Mesenteric fat pad (tissue), 1 donor: ENCODE data around the gene VEGFD. TPM values are rescaled to one million over a fixed set of nuclear protein-coding genes. Genes with fewer than 3 reads are reported as not detected.

Source experiments
- DNase-seq: peaks from one replicate; pipeline ENCODE4 v3.0.0-alpha.2; 2020; ENCODE audit warnings: low spot score
- total RNA-seq: library from RNA; stranded (reverse); fragmentation: NEBNext Ultra II Directional; extraction: Animal tissue kit (Norgen Biotek cat#: 25700); gene quantifications from one replicate; pipeline ENCODE4 v1.2.1, GENCODE V29; 2021
- donor health status: DM: yes; HTN: yes; CAD: no.

The VEGFD gene
- total RNA-seq, 1 donor from 2014 or later = 8.2 TPM

DNA sequence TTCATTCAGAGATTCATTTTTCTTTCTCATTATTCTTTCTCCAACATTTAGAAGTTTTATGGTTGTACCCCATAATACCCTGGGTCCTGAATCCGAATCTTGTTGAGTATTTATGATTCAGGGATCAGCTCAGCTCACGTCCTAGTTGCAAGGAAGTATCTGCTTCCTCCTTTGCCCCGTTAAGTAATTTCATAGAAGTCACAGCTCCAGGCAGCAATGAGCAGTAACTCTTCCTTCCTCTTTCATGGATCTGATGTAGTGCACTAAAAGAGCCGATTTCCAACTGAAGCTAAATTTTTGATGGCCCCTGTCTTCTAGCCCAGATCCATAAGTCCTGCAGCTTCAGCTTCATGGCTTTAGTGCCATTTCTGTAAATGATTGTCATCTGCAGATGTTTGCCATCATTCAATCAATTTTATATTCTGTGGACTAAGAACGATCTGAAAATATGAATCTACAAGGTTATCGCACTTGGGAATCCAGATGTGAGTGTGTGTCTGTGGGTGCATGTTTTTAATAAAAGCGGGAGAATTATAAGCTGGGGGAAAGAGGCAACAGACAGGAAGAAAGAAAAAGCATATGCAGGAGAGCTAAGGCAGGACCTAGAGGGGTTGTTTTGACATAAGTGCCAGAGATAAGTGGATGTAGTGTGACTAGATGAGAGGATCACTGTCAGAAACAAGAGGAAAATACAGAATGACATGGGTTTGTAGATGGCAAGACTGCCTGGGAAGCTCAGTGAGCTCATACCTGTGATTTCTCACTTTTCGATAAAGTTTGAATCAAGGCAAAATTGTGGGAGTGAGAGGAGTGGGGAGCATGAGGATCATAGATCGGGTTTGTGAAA is 17.5 kb downstream of the VEGFD start:
- DNase-seq = no peak

GRCh38 chrX:15359701-15360100 is 24.5 kb downstream of the VEGFD start:
- no peak for DNase-seq

DNA sequence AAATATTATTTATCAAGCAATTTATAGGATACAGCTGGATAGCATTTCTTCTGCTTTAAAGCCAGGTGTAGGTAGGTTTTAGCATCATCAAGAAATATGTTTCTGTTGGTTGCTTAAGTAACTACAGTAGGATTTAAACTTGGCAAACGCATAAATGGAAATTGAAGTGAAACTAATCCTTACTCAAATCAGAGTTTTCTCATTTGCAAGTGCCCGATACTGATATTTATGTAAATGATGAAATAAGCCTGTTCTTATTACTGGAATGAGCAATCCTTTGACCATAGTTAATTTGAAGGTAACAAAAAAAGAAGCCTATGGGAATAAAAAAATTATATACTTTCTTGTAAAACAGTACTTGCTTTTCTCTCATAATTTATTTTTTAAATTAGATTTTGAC is 25.7 kb downstream of the VEGFD start:
- no peak for DNase-seq

DNA sequence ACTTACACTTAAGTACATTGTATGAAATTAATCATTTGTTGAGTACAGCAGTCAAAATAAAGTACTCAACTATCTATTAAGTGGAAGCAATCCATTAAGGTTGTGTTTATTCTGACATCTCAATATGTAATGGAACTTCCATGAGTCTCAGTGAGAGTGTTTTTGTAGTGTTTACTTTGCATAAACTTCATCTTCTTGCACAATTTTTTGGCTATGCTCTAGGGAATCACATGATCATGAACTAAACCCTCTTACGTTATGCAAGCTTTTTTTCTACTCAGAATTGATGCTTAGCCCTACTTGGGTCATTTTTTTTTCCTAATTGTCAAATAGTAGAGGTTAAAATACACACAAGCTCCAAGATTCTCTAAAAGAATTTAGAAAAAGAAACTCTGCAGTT is 27.8 kb downstream of the VEGFD start:
- no peak for DNase-seq

DNA sequence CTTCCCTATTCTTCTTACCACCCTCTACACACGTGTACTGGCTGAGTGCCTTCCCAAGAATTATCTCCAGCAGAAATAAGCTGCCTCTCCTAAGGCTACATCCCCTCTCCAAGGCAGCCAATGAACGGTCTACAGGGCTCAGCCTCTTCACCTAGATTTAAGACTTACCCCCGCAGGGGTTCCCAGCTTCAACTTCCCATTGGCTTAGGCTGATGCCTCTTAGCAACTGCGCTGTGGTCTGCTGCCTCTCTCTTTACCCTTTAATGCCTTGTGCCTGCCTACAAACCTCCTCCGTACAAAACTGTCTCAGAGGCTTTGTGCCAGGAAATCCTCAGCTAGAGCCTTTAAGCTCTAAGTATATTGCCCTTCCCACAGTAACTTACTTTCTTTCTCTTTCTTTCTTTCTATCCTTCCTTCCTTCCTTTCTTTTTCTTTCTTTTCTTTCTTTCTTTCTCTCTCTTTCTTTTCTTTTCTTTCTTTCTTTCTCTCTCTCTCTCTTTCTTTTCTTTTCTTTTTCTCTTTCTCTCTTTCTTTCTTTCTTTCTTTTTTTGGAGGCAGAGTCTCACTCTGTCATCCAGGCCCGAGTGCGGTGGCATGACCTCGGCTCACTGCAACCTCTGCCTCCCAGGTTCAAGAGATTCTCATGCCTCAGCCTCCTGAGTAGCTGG is 33.8 kb downstream of the VEGFD start:
- DNase-seq = no peak

DNA sequence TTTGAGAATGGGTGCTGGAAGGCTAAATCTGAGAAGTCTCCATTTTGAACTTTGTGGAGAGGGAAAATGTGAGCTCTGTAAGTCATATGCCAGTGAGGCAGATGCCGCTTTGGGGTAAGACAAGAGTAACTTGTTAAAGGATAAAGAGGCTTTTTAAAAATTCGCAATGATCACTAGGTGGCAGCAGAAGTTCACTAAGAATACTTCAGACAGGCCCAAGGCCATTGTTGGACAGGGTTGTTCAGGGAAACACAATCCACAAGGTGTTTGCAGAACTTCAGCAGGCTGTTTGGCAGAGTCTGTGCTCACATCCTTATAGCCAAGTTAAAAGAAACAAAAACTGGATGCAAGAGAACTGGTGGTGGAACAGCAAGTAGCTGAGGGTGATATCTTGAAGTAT is 35.2 kb downstream of the VEGFD start:
- DNase-seq = no peak

- no peak for DNase-seq
Measured at GRCh38 chrX:15345976-15346375, 38.2 kb downstream of the VEGFD start.

GRCh38 chrX:15344106-15344505 is 40.1 kb downstream of the VEGFD start:
- no peak for DNase-seq

DNA sequence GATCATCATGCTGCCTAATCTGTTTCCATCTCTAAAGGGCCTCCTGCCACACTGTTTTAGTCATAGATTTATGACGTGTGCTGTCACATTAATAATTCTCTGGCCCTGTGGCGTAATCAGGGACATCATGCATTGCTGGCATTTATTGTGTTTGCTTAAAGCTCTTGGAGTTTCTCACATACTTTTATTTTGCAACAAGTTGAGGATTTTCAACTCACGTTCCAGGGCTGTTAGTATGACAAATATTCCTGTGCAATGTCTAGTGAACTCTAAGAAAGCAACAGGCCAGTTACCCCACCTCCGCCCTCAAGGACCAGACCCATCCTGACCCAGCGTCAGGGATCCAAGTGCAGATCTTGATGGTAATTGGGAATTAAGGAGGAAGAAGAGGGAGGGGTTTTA is 41.1 kb downstream of the VEGFD start:
- DNase-seq = no peak

DNA sequence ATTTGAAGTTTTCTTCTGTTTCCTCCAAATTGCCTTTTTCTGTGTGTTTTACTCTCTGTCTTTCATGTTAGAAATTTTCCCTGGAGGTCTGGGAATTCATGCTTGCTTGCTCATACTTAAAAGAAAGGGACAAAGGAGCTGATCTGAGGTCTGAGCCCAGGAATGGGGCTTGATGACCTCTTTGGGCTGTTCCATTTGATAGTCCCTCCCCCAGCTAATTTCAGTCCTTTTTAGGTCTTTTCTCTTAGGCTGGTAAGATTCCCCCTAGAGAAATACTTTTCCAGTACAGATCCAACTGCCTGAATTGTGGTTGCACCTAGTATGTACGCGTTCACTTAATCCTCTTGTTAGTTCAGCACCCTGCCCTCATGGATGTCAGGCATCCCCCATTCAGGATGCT is 43.3 kb downstream of the VEGFD start:
- DNase-seq = no peak

DNA sequence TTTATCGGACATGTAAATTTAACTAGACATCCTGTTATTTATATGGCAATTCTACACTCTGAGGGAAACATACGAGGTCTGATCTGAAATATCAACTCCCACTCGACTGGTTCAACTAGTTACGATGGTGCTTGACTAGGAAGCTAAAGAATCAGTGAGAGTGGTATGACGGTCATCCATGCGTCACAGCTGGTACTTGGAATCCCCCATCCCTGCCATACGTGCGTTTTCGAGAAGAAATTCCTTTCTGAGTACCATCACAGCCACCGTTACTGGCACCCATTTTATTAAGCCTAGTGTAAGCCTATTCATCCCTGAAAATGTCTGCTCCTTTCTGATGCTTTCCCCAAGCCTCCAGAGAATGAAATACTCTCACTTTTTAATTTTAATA is 48.2 kb downstream of the VEGFD start:
- DNase-seq = no peak

DNA sequence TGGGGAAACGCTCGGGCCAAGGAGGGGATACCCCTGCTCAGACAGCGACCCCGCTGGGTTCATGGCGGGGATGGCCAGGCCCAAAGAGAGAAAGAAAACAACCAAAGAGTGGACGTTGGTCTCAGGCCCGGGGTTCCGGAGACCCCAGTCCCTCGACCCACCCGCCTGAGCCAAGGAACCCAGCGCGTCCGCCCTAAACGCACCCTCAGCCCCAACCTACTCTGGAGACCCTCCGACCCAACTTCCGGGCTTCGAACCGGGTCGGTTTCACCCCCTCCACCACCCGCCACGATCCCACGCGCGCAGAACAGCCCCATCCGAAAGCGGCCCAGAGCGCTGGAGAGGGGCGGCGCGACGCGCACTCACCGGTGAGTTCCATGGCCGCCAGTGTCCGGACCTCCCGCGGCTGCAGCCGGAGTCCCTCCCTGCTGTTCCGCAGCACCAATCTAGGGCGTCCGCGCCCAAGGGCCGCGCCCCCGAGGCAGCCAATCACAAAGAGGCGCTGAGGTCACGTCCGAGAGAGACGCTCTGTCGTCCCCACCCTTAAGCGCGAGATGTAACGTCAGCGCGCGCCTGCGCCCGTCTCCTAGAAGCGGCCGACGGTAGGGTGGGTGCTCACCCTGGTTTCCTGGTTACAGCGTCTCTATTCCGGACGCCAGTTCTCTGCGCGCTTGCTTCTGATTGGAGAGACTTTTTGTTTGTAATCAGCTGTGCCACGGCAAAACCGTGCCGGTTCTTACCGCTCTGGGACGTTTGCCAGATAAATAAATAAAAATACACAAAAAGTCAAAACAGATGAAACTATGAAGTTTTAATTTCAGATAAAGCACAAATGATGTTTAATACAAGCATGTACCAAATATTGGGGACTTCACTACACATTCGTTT is 48.8 kb downstream of the VEGFD start, which contains the start of gene PIGA:
PIGA (minus strand) TSS at position 389 of the 888 bp plus-strand sequence. CDS start 3,593 bp downstream, outside the sequence.
- DNase-seq = peak; percentile 97

GRCh38 chrX:15334561-15334960 is 49.7 kb downstream of the VEGFD start:
- DNase-seq = no peak

GRCh38 chrX:15328821-15329220 is 55.4 kb downstream of the VEGFD start:
- no peak for DNase-seq

DNA sequence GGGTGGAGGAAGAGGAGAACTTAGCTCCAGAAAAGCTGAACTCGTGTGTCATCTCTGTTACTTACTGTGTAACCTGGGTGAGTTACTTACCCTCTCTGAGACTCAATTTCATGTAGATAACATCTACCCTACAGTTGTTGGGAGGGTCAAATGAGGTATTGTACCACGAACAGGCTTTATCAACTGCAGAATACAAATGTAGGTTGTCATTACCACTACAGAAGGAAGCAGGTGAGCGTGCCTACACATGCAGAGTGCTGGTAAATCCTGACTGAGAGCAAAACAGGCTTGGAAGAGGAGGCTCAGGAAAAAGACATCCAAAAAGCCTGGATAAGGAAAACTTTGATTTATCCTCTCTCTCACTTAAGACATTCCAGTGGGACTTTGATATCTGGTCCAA is 56.1 kb downstream of the VEGFD start:
- no peak for DNase-seq

- DNase-seq = no peak
Measured at GRCh38 chrX:15322472-15322871, 61.7 kb downstream of the VEGFD start.

DNA sequence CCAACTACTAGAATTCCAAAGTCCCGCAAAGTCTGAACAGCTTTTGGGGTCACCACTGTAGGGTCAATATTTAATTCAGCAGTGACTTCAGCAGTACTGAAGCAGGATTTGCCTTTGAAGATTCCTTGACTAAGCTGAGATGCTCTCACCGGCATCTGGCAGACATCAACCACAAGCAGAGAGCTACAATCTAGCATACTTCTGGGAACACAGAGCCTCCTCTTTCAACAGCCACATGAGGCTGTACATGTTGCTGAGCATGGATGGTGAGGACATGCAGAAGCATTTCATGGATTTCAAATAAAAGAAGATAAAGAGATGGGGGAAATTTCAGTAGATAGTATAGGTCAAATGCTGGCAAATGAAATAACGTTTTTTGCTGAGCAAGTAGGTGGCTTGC is 62.1 kb downstream of the VEGFD start:
- no peak for DNase-seq

DNA sequence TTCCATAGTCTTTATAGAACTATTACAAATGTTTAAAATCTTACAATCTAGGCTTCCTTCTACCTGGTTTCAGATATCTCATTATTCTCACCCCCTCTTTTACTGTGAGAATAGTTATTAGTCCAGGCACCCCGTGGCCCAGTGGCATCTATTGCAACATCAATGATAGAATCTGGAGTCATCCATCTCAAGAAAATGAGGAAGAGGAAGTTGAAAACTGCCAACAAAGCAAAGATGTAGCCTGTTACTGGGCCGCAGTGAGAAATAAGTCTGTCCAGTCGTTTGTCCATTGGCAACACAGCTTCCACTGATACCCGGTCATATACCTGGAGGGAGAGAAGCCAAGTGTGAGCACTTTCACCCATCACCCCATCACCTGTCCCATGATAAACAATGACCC is 62.8 kb downstream of the VEGFD start:
- no peak for DNase-seq

- DNase-seq = no peak
Measured at GRCh38 chrX:15320297-15320696, 63.9 kb downstream of the VEGFD start.

- no peak for DNase-seq
Measured at GRCh38 chrX:15319075-15319474, 65.1 kb downstream of the VEGFD start.

- DNase-seq = no peak
Measured at GRCh38 chrX:15315509-15315908, 68.7 kb downstream of the VEGFD start, which contains the start of gene ASB11. ASB11 (minus strand) TSS chrX:15315640; CDS start chrX:15315605, 35 bp downstream.

DNA sequence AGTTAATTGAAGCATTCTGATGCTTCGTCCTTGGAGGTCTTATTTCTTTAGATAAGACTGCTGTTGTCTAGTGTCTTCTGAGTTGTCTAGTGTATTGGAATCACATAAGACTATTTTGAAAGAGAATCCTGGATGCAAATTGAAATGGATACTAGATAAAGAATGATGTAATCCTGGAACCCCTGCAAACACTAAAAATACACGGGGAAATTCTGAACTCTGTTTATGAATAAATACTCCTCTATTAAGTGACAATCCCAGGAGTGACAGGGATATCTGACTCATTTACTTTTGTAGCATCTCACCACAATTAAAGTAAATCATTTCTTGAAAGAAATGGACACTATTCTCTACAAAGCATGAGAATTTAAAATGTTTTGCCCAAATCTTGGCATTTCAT is 69.7 kb downstream of the VEGFD start:
- no peak for DNase-seq
